GM12875 (cell line): Measurements from ENCODE around the gene FBXL15.
A peak's percentile ranks its signal among the peaks of the same experiment; 100 is the strongest.

Source experiments
- H3K4me3 ChIP-seq: one replicate; pipeline ENCODE4 v1.5.1; 2011; ENCODE audit warnings: low read depth, low read length, control low read depth
- TF ChIP-seq, protein P1 (sequence below): IDR thresholded peaks from 2 replicates; pipeline ENCODE4 v1.5.1; 2011; ENCODE audit warnings: low read depth, mild to moderate bottlenecking, control low read depth, inconsistent platforms, low read length, moderate library complexity, borderline replicate concordance; ENCODE audit not compliant: insufficient read depth

Gene FBXL15

DNA sequence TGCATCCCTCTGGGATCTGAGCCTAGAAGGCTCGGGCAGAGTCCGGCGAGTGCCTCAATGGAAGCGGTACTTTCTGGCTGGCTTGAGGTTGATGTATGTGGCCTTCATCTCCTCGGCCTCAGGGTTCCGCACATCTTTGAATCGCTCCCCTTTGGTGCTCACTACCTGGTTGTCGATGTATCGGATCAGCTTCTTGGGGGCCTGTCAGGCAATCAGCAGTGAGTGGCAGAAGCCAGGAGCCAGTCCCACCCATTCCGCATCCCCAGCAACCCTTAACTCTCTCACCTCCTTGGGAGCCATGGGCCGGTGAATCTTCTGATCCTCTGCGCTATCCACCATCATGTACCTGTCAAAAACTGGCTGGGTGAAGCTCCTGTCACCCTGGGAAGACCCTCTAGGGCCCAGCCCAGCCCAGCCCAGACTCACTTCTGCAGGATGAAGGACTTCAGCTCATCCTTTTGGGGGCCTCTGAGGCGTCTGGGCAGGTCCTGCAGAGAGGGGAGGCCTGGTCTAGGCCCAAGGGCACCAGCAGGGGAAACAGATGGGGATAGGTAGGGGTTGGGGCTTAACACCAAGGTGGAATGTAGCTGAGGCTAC, 2.8 kb downstream of the FBXL15 start:
- H3K4me3 ChIP-seq = no peak overlapping the region
- TF ChIP-seq, protein P1, sequence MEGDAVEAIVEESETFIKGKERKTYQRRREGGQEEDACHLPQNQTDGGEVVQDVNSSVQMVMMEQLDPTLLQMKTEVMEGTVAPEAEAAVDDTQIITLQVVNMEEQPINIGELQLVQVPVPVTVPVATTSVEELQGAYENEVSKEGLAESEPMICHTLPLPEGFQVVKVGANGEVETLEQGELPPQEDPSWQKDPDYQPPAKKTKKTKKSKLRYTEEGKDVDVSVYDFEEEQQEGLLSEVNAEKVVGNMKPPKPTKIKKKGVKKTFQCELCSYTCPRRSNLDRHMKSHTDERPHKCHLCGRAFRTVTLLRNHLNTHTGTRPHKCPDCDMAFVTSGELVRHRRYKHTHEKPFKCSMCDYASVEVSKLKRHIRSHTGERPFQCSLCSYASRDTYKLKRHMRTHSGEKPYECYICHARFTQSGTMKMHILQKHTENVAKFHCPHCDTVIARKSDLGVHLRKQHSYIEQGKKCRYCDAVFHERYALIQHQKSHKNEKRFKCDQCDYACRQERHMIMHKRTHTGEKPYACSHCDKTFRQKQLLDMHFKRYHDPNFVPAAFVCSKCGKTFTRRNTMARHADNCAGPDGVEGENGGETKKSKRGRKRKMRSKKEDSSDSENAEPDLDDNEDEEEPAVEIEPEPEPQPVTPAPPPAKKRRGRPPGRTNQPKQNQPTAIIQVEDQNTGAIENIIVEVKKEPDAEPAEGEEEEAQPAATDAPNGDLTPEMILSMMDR = no peak

DNA sequence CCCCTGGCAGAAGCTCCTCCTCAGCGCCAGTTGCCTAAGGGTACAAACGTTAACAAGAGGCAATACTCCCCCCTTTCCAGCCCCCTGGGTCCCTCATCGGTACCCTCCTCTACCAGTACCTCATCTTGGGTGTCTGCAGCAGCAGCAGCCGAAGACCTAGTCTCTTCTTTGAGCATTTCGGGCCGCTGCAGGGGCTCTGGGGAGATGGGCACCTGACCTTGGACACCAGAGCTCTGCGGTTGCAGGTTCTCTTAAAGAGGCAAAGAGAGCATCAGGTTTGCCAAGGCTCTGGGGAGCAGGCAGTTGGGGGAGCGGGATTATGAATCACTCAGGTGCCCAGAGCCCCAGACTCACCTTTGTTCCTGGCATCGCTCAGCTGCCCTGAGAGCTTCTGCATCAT, 3.5 kb downstream of the FBXL15 start:
- no peak overlapping the region for H3K4me3 ChIP-seq
- TF ChIP-seq, protein P1 = no peak

DNA sequence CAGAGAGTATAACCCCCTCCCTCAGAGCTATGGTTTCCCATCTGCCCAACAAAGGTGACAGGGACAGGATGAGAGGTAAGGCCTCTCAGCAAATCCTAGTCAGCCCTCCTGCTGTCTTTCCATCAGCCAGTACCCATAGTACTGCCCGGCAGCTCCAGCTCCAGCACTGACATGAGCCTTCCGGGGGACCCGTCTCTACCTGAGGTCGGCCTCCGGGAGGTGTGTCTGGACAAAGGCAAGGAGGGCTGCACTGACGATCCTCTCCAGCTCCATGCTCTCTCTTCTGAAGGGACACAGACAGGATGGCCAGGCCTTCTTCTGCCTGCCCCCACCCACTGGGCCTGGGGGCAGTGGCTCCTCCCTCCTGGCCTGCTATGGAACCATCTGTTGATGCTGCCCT, 4.3 kb downstream of the FBXL15 start:
- H3K4me3 ChIP-seq = no peak overlapping the region
- TF ChIP-seq, protein P1 = no peak

DNA sequence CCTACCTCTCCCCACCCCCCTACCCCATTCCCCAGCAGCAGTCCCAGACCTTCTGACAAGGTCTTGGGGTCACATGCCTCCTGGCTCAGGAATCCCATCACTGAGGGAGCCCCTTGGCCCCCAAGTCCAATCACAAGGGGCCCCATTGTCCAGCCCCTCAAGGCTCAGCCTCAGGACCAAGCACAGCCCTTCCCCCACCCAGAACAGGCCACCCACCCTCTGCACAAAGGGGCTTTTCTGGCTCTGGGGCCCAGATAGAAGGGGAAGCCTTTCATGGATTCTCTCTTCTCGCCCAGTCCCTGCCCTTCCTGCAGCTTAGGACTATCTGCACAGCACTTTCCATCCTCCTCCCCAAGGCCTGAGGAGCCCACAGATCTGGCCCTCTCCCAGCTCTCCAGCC, 4.8 kb downstream of the FBXL15 start:
- no peak overlapping the region for H3K4me3 ChIP-seq
- TF ChIP-seq, protein P1 = no peak

DNA sequence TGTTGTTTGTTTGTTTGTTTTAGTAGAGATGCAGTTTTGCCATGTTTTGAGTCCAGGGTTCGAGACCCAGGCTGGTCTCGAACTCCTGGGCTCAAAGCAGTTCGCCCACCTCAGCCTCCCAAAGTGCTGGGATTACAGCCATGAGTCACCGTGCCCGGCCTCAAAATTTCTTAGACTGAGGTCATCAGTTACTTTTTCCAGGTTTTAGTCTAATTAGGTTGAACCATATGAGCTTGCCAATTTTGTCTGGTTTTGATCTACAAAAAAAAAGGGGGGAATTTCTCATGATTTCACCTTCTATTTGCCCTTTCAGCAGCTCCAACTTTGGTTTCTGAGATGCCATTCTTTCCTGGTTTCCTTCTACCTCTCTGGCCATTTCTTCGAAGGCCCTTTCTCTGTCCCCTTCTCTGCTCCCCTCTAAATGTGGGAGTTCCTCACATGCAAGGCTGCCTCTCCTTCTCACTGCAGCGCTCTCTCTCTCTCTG, 6.2 kb downstream of the FBXL15 start:
- H3K4me3 ChIP-seq = no peak overlapping the region
- TF ChIP-seq, protein P1 = no peak

DNA sequence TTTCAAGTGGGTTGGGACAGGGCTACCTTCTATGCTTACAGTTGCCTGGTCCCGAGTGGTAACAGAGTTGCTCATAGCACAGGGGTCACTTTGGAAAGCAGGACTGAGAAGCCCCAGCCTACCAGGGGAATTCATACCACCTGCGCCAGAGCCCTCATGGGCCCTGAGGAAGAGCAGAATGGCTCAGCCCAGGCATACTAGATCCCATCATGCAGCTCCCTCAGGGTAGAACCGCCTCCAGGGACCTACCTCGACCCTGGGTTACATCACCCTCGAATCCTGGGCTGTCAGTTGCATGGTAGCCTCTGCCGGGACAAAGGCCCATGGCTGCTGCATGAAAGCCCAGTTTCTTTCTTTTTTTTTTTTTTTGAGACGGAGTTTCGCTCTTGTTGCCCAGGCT, 8.8 kb downstream of the FBXL15 start:
- H3K4me3 ChIP-seq = no peak overlapping the region
- TF ChIP-seq, protein P1 = no peak

DNA sequence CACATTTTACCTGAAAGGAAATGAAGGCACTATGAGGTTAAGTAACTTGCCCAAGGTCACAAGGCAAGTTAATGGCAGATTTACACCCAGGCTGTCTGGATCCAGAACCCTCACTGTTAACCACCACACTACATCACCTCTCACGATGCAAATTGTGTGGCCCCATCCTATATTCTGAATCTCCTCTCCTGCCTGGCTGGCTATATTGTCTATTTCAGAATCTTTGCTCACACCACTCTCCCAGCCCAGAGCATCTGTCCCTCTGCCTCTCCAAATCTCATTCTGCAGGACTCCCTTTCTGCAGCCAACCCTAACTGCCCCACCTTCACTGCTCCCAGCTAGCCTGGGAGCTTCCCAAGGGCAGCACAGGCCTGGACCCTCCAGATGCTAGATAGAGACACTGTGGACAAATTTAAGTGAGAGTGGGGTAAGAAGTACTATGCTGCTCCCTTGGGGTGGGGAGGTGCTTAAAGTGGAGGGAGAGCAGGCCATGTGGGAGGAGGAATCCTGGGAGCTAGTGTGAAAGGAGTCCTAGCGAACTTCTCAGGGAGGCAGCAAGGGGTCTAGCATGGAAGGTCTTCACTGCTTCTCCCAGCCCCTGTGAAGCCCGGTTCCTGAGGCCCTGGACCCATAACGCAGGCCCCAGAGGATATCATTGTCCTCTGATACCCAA, 11.0 kb downstream of the FBXL15 start:
- H3K4me3 ChIP-seq = peak overlapping the region; percentile 83
- TF ChIP-seq, protein P1 = no peak
